B cell (primary cell): ENCODE results near the gene CRACR2A. TPM values are rescaled to one million over a fixed set of nuclear protein-coding genes. Genes with fewer than 3 reads are reported as not detected.

Experiments
- ATAC-seq: fragments of 200-7000 bp; cut with Tn5 transposase; one replicate; pipeline ENCODE4 v1.10.0; 2021; ENCODE audit warnings: low read depth, mild to moderate bottlenecking, moderate number of reproducible peaks, moderate library complexity
- CTCF ChIA-PET: fragments of 350-600 bp; sonication (Branson Sonifier 250); formaldehyde crosslinking; loops from one replicate; lab custom pipeline; 2021; ENCODE audit warnings: antibody characterized with exemption, inconsistent platforms; lab: Charles Lee
- POLR2A ChIA-PET: fragments of 350-600 bp; sonication (Branson Sonifier 250); formaldehyde crosslinking; loops from one replicate; lab custom pipeline; 2021; ENCODE audit warnings: antibody characterized with exemption; lab: Charles Lee
- DNase-seq: peaks from one replicate; pipeline ENCODE4 v3.0.0; 2013
- H2AFZ ChIP-seq: 2 replicates; pipeline ENCODE4 v1.6.1; 2012; ENCODE audit warnings: mild to moderate bottlenecking, low read depth, low read length; ENCODE audit not compliant: insufficient read depth, poor library complexity, severe bottlenecking
- H3K27ac ChIP-seq, 2 donors: 1 replicate in 1 of 2; 2 replicates in 1 of 2; pipeline ENCODE4 v1.5.1; 2012 to 2013; ENCODE audit warnings: low read length in 2 of 2, mild to moderate bottlenecking in 2 of 2, moderate library complexity in 1 of 2
- H3K27me3 ChIP-seq, 4 experiments: fragments of 200-600 bp in 1 of 4; sonication (generic) in 1 of 4; replicated peaks in 1 of 4; 1 replicate in 2 of 4; 2 replicates in 2 of 4; pipeline versions ENCODE4 v1.6.1 to v1.7.0; 2013 to 2016; ENCODE audit warnings: low read length in 3 of 4, mild to moderate bottlenecking in 2 of 4, mixed read lengths in 1 of 4, moderate library complexity in 1 of 4; ENCODE audit not compliant: insufficient read depth in 4 of 4, control insufficient read depth in 3 of 4; ENCODE audit errors: control extremely low read depth in 1 of 4
- H3K36me3 ChIP-seq, 2 experiments: replicated peaks in 1 of 2; 1 replicate in 1 of 2; 2 replicates in 1 of 2; pipeline versions ENCODE4 v1.6.1 to v1.7.1; 2013; ENCODE audit warnings: low read length in 1 of 2; ENCODE audit not compliant: insufficient read depth in 2 of 2, control insufficient read depth in 1 of 2; ENCODE audit errors: control extremely low read depth in 1 of 2, extremely low read depth in 1 of 2
- H3K4me1 ChIP-seq, 2 donors: fragments of 200-600 bp in 1 of 2; sonication (generic) in 1 of 2; 1 replicate in 1 of 2; 2 replicates in 1 of 2; pipeline versions ENCODE4 v1.5.1 to v1.6.1; 2013 to 2017; ENCODE audit warnings: low read length in 2 of 2; ENCODE audit not compliant: control insufficient read depth in 2 of 2, insufficient read depth in 2 of 2
- H3K4me2 ChIP-seq: replicated peaks from 2 replicates; pipeline ENCODE3; 2012; ENCODE audit warnings: mild to moderate bottlenecking, low read depth, low read length; ENCODE audit not compliant: poor library complexity, severe bottlenecking
- H3K4me3 ChIP-seq, 5 experiments: fragments of 200-600 bp in 1 of 5; sonication (generic) in 1 of 5; 1 replicate in 3 of 5; 2 replicates in 2 of 5; pipeline versions ENCODE4 v1.5.1 to v1.7.0; 2011 to 2016; ENCODE audit warnings: low read length in 4 of 5, mild to moderate bottlenecking in 4 of 5, low read depth in 2 of 5, control low read depth in 1 of 5, moderate library complexity in 1 of 5; ENCODE audit not compliant: insufficient read depth in 1 of 5; ENCODE audit errors: control extremely low read depth in 1 of 5, extremely low read depth in 1 of 5
- H3K79me2 ChIP-seq: fragments of 200-600 bp; sonication (generic); one replicate; pipeline ENCODE4 v1.6.0; 2016; ENCODE audit warnings: low read length; ENCODE audit not compliant: control insufficient read depth, insufficient read depth
- H3K9ac ChIP-seq: fragments of 200-600 bp; sonication (generic); 2 replicates; pipeline ENCODE4 v1.6.1; 2017; ENCODE audit warnings: mild to moderate bottlenecking, low read length, moderate library complexity
- H3K9me3 ChIP-seq, 3 donors: one replicate each; pipeline versions ENCODE4 v1.6.1 to v1.7.1; 2013; ENCODE audit warnings: low read length in 2 of 3; ENCODE audit not compliant: control insufficient read depth in 2 of 3, insufficient read depth in 1 of 3; ENCODE audit errors: control extremely low read depth in 1 of 3
- H4K20me1 ChIP-seq: 2 replicates; pipeline ENCODE4 v1.6.0; 2012; ENCODE audit warnings: mild to moderate bottlenecking, low read length; ENCODE audit not compliant: insufficient read depth, control insufficient read depth, poor library complexity, severe bottlenecking
- H3K27ac Mint-ChIP-seq: one replicate; pipeline ENCODE4 v1.8.0; 2021; ENCODE audit warnings: mixed read lengths
- H3K27me3 Mint-ChIP-seq: one replicate; pipeline ENCODE4 v1.8.0; 2021; ENCODE audit warnings: mixed read lengths
- H3K4me1 Mint-ChIP-seq: one replicate; pipeline ENCODE4 v1.8.0; 2021; ENCODE audit warnings: mixed read lengths
- H3K4me3 Mint-ChIP-seq: one replicate; pipeline ENCODE4 v1.8.0; 2021; ENCODE audit warnings: mixed read lengths
- H3K9me3 Mint-ChIP-seq: one replicate; pipeline ENCODE4 v1.8.0; 2022; ENCODE audit warnings: mixed read lengths; ENCODE audit not compliant: insufficient read depth
- CTCF ChIP-seq: fragments of 200-600 bp; IDR thresholded peaks from one replicate; pipeline ENCODE4 v1.8.0; 2022; ENCODE audit warnings: antibody characterized with exemption, mild to moderate bottlenecking
- EZH2 ChIP-seq: IDR thresholded peaks from 2 replicates; pipeline ENCODE4 v1.6.1; 2012; ENCODE audit warnings: borderline replicate concordance, low read depth, mild to moderate bottlenecking, moderate library complexity, low read length; ENCODE audit not compliant: insufficient read depth, poor library complexity, severe bottlenecking
- WGBS: methylation state at CpG from one replicate; pipeline ENCODE4 v1.1.5; 2013; ENCODE audit warnings: missing lambda C conversion rate; ENCODE audit not compliant: insufficient coverage; 5-methylcytosine and 5-hydroxymethylcytosine counted together
- intact Hi-C: fragments of 100-400 bp; cut with micrococcal nuclease; formaldehyde crosslinking; loops from one replicate; pipeline ENCODE4 v1.10.0; 2022
- polyA plus RNA-seq: library from polyadenylated mRNA; depleted of rRNA; stranded (reverse); fragments of >200 nt; gene quantifications from 2 replicates; pipeline ENCODE4 v1.2.3, GENCODE V29; 2012
- total RNA-seq, 2 donors: library from RNA; stranded (reverse); fragments of 120-200 nt in 1 of 2; gene quantifications; 1 replicate in 1 of 2; 2 replicates in 1 of 2; pipeline versions ENCODE4 v1.2.3 to v1.2.4, GENCODE V29; 2013 to 2022

CRACR2A gene
- total and polyA plus RNA-seq, 2 donors (not counting 1 experiment from before 2014, with no cell fraction given), result 15.2 to 26.1 TPM

GRCh38 chr12:3790642-3791041 lies 37.7 kb upstream of the CRACR2A start:
- no peak for DNase-seq
- ChIA-PET POLR2A (no interaction called here), CTCF (interaction anchor here (1.9 kb wide), 1 partner anchor 490 kb away, joined by 5 read pairs; no protein-coding TSS in a partner anchor)
- intact Hi-C loops, result no loop called here
- Histone ChIP-seq H3K9me3 (peaks cover 0 to 1% (median 0%) of the 10 kb centered on the region in 3 donors), H3K79me2 (no peaks in the 10 kb centered on the region), H3K4me2 (no peak overlapping the region), H3K4me3 (no peak overlapping the region), H3K36me3 (no peaks in the 10 kb centered on the region), H4K20me1 (no peaks in the 10 kb centered on the region), H3K4me1 (no peaks in the 10 kb centered on the region), H3K9ac (no peak overlapping the region), H2AFZ (no peak overlapping the region), H3K27ac (no peak overlapping the region), H3K27me3 (no peaks in the 10 kb centered on the region)
- WGBS, result no CpG with 5 or more reads among the region's 2 CpGs
- no peak overlapping the region for H3K4me3 Mint-ChIP-seq
- peaks cover 3% of the 10 kb centered on the region for H3K4me1 Mint-ChIP-seq
- no peaks in the 10 kb centered on the region for H3K9me3 Mint-ChIP-seq
- no peak for ATAC-seq
- no peak overlapping the region for H3K27ac Mint-ChIP-seq
- TF ChIP-seq EZH2 (no peak), CTCF (no peak)
- H3K27me3 Mint-ChIP-seq, result no peaks in the 10 kb centered on the region

- no peak for DNase-seq
- 100% methylated on average over 1 of the region's 1 CpG for WGBS
- Histone ChIP-seq H3K4me2 (no peak overlapping the region), H3K27ac (no peak overlapping the region), H3K4me3 (no peak overlapping the region), H4K20me1 (no peaks in the 10 kb centered on the region), H3K27me3 (no peaks in the 10 kb centered on the region), H2AFZ (no peak overlapping the region), H3K4me1 (no peaks in the 10 kb centered on the region), H3K9me3 (peaks cover 0 to 3% (median 1%) of the 10 kb centered on the region in 3 donors), H3K9ac (no peak overlapping the region), H3K79me2 (no peaks in the 10 kb centered on the region), H3K36me3 (no peaks in the 10 kb centered on the region)
- ChIA-PET CTCF (no interaction called here), POLR2A (no interaction called here)
- intact Hi-C loops, result no loop called here
- Mint-ChIP-seq H3K4me3 (no peak overlapping the region), H3K4me1 (peaks cover 3% of the 10 kb centered on the region), H3K9me3 (no peaks in the 10 kb centered on the region), H3K27me3 (no peaks in the 10 kb centered on the region), H3K27ac (no peak overlapping the region)
- TF ChIP-seq EZH2 (no peak), CTCF (no peak)
- no peak for ATAC-seq
Measured at GRCh38 chr12:3789838-3790237, 36.9 kb upstream of the CRACR2A start.
